Type B pancreatic cell (in vitro differentiated cells): ENCODE results near the gene RTN3. TPM values are rescaled to one million over a fixed set of nuclear protein-coding genes. Genes with fewer than 3 reads are reported as not detected.

Experiments
- DNase-seq: peaks from one replicate; pipeline ENCODE4 v3.0.0; 2021; ENCODE audit warnings: mixed read lengths; ENCODE audit not compliant: unreplicated experiment; ENCODE audit errors: extremely low spot score
- H3K27ac Mint-ChIP-seq: 2 replicates; pipeline ENCODE4 v1.8.0; 2021; ENCODE audit warnings: mild to moderate bottlenecking, mixed read lengths
- H3K27me3 Mint-ChIP-seq: 2 replicates; pipeline ENCODE4 v1.8.0; 2021; ENCODE audit warnings: mixed read lengths
- H3K36me3 Mint-ChIP-seq: 2 replicates; pipeline ENCODE4 v1.8.0; 2021; ENCODE audit warnings: mixed read lengths
- H3K4me1 Mint-ChIP-seq: one replicate; pipeline ENCODE4 v1.8.0; 2021; ENCODE audit warnings: mixed read lengths; ENCODE audit not compliant: unreplicated experiment
- H3K4me3 Mint-ChIP-seq: 2 replicates; pipeline ENCODE4 v1.8.0; 2021; ENCODE audit warnings: mild to moderate bottlenecking, mixed read lengths
- H3K9me3 Mint-ChIP-seq: 2 replicates; pipeline ENCODE4 v1.8.0; 2021; ENCODE audit warnings: mixed read lengths
- total RNA-seq: library from RNA; stranded (reverse); gene quantifications from 2 replicates; pipeline ENCODE4 v1.2.1, GENCODE V29; 2021; ENCODE audit warnings: low replicate concordance
- TF ChIP-seq, protein P1 (sequence below): fragments of 200-600 bp; sonication (generic); conservative IDR thresholded peaks from 2 replicates; pipeline ENCODE4 v1.5.0; 2021; ENCODE audit warnings: antibody characterized with exemption, mild to moderate bottlenecking

RTN3 gene
- total RNA-seq, 1 donor from 2014 or later: 95.0 TPM

DNA sequence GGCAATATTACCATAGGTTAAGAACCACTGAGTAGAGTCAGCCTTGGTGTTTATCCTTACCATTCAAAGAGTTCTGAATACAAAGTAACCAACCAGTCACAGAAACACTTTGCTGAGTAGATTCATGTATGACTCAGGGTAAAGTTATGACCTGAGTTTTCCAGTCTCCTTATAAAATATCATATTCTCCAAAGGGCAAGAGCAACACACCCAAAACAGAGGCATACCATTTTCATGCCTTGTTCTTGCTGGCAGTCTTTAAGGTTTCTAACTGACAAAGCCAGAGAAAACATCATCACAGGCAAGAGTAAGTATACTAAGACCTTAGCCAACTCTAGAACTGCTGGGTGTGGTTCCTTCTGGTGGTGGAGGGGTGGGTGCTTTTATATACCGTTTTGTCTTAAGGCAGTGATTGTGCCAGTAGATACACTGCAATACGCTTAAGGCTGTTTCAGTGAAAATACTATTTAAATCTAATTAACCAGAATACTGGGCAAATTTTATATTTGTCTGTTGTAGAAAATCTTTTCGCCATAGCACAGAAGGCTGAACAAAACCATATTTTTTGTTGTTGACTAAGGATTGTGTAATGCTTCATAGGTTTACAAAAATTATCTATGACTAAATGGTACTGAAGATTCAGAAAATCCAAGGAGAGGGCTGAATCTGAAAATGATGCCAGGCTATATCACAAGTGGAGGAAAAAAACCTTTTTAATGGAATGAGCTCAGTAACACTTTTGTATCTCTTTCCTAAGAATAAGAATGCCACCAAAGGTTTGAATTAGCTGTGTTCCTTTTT is 13.1 kb upstream of the RTN3 start:
- H3K4me3 Mint-ChIP-seq: peak overlapping the region; percentile 3
- no peak for DNase-seq
- peaks cover 22% of the 10 kb centered on the region for H3K4me1 Mint-ChIP-seq
- H3K9me3 Mint-ChIP-seq: no peaks in the 10 kb centered on the region
- H3K27me3 Mint-ChIP-seq: no peaks in the 10 kb centered on the region
- TF ChIP-seq, protein P1, sequence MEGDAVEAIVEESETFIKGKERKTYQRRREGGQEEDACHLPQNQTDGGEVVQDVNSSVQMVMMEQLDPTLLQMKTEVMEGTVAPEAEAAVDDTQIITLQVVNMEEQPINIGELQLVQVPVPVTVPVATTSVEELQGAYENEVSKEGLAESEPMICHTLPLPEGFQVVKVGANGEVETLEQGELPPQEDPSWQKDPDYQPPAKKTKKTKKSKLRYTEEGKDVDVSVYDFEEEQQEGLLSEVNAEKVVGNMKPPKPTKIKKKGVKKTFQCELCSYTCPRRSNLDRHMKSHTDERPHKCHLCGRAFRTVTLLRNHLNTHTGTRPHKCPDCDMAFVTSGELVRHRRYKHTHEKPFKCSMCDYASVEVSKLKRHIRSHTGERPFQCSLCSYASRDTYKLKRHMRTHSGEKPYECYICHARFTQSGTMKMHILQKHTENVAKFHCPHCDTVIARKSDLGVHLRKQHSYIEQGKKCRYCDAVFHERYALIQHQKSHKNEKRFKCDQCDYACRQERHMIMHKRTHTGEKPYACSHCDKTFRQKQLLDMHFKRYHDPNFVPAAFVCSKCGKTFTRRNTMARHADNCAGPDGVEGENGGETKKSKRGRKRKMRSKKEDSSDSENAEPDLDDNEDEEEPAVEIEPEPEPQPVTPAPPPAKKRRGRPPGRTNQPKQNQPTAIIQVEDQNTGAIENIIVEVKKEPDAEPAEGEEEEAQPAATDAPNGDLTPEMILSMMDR: no peak
- peaks cover 3% of the 10 kb centered on the region for H3K36me3 Mint-ChIP-seq
- H3K27ac Mint-ChIP-seq: peak overlapping the region; percentile 16

DNA sequence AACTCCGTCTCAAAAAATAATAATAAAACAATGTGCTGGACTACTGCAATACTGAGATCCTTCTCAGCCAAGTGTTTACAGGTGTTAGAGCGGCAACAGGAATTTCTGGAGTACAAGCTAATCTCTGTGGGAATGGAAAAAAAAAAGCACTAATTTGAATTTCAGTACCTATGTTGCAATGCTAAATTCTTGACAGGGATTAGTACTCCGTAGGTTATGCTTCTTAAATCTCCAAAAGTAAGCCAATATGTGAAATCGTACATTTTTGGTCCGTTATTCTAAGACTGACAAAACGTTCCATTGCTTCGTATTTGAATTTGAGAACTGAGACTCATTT is 11.2 kb upstream of the RTN3 start:
- Mint-ChIP-seq H3K9me3 (no peaks in the 10 kb centered on the region), H3K4me3 (peak overlapping the region; percentile 86), H3K27me3 (no peaks in the 10 kb centered on the region), H3K36me3 (peaks cover 3% of the 10 kb centered on the region), H3K4me1 (peaks cover 13% of the 10 kb centered on the region), H3K27ac (peak overlapping the region; percentile 74)
- DNase-seq: no peak
- TF ChIP-seq, protein P1: no peak

DNA sequence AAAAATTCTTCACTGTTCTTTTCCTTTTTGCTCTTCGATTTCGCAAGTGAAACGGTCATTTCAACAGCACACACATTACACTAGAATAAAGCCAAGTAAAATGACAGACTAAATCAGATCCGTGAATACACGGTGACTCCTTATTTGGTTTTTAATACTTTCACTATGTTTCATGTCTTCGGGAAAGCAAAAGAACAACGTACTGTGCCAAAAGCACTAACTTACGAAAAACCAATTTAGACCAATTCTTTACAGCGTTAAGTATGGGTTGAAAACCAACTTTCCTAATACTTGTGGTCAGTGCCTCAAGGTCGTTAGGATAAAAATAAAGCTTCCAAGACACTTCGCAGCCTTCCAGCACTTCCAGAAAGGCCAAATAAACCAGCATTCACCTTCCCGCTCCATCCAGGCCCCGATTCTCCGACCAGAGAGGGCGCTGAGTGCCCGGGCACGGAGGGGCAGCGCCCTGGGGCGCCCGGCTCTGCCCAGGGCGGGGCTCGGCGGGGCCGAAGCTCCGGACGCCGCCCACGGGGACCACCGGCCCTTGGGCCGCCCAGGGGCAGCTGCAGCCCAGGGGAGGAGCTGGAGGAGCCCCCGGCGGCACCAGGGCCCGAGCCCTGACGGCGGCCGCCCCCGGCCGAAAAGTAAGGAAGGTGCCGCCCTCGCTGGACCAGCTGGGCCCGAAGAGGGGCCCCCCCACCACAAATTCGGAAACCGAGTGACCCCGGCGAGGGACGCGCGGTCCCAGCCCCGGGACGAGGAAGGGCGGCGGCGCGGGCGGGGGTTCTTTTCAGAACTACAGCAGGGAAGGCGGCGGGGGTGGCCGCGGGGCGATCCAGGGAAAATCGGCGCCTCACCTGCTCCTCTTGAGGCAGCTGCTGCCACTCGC is 10.6 kb upstream of the RTN3 start:
- no peaks in the 10 kb centered on the region for H3K27me3 Mint-ChIP-seq
- H3K9me3 Mint-ChIP-seq: no peaks in the 10 kb centered on the region
- no peak for DNase-seq
- peak overlapping the region; percentile 86 for H3K4me3 Mint-ChIP-seq
- TF ChIP-seq, protein P1: peak; percentile 24
- H3K36me3 Mint-ChIP-seq: peaks cover 3% of the 10 kb centered on the region
- H3K4me1 Mint-ChIP-seq: peaks cover 13% of the 10 kb centered on the region
- H3K27ac Mint-ChIP-seq: peak overlapping the region; percentile 74

DNA sequence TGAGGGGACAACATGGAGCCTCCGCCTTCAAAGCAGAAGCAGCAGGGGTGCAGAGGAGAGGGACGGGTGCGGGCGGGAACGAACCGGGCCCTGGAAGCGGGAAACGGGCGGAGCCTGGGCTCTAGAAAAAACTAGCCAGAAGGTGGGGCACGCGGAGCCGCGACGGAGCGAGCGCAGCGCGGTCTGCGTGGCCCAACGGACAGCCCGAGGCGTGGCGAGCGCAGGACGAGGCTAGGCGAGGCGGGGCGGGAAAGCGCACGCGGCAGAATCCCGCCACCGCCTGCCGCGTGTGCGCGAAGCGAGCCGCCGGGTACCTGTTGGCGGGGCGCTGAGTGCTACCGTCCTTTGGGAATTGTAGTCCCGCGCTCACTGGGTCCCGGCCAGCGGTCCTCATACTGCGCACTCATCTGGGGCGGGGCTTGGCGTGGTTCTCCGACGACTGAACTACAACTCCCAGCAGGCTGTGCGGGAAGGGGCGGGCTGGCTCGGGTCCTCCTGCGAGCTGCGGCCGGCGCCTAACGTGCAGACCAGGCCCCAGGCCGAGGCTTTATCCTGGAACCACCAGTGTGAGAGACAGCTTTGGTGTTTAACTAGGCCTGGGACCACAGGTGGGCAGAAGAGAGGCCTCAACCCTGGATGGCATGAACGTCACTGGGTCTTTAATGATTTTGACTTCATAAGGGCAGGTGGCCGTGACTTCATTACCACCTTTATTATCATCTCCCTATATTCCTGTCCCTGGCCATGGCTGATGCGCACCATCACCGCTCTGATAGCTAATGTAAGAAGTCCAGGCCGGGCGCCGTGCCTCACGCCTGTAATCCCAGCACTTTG is 9.8 kb upstream of the RTN3 start, which contains the start of gene ATL3:
ATL3 (minus strand) TSS at position 55 of the 834 bp plus-strand sequence; CDS start at position 14, 41 bp downstream.
- peak within 1 kb of the TSS; percentile 86 for H3K4me3 Mint-ChIP-seq
- H3K27ac Mint-ChIP-seq: peak within 1 kb of the TSS; percentile 74
- H3K27me3 Mint-ChIP-seq: no peaks in the 10 kb centered on the region
- DNase-seq: peak; percentile 92
- TF ChIP-seq, protein P1: no peak
- H3K4me1 Mint-ChIP-seq: peaks cover 13% of the 10 kb centered on the region
- peaks cover 3% of the 10 kb centered on the region for H3K36me3 Mint-ChIP-seq
- H3K9me3 Mint-ChIP-seq: no peaks in the 10 kb centered on the region

DNA sequence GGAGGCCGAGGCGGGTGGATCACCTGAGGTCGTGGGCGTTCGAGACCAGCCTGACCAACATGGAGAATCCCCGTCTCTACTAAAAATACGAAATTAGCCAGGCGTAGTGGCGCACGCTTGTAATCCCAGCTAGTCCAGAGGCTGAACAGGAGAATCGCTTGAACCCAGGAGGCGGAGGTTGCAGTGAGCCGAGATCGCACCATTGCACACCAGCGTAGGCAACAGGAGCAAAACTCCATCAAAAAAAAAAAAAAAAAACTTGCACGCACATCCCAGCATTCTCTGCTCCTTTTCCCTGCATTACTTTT is 9.2 kb upstream of the RTN3 start:
- Mint-ChIP-seq H3K9me3 (no peaks in the 10 kb centered on the region), H3K36me3 (peaks cover 3% of the 10 kb centered on the region), H3K4me1 (peaks cover 13% of the 10 kb centered on the region), H3K27me3 (no peaks in the 10 kb centered on the region), H3K4me3 (peak overlapping the region; percentile 82), H3K27ac (peak overlapping the region; percentile 31)
- TF ChIP-seq, protein P1: no peak
- no peak for DNase-seq
